GM21825 (cell line): ENCODE data around the gene RUSC1.
A peak's percentile ranks its signal among the peaks of the same experiment; 100 is the strongest.
"Not testable (repeated sequence)": the region's sequence is repeated elsewhere in the genome, so short reads cannot be mapped to it uniquely, and the experiment has no call there.

ENCODE experiments used
- ATAC-seq: cut with Tn5 transposase; IDR thresholded peaks from one replicate; pipeline ENCODE4 v1.9.1; 2021; ENCODE audit warnings: mild to moderate bottlenecking, moderate library complexity; ENCODE audit not compliant: unreplicated experiment

Gene RUSC1, protein sequence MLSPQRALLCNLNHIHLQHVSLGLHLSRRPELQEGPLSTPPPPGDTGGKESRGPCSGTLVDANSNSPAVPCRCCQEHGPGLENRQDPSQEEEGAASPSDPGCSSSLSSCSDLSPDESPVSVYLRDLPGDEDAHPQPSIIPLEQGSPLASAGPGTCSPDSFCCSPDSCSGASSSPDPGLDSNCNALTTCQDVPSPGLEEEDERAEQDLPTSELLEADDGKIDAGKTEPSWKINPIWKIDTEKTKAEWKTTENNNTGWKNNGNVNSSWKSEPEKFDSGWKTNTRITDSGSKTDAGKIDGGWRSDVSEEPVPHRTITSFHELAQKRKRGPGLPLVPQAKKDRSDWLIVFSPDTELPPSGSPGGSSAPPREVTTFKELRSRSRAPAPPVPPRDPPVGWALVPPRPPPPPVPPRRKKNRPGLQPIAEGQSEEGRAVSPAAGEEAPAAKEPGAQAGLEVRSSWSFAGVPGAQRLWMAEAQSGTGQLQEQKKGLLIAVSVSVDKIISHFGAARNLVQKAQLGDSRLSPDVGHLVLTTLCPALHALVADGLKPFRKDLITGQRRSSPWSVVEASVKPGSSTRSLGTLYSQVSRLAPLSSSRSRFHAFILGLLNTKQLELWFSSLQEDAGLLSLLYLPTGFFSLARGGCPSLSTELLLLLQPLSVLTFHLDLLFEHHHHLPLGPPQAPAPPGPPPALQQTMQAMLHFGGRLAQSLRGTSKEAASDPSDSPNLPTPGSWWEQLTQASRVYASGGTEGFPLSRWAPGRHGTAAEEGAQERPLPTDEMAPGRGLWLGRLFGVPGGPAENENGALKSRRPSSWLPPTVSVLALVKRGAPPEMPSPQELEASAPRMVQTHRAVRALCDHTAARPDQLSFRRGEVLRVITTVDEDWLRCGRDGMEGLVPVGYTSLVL

DNA sequence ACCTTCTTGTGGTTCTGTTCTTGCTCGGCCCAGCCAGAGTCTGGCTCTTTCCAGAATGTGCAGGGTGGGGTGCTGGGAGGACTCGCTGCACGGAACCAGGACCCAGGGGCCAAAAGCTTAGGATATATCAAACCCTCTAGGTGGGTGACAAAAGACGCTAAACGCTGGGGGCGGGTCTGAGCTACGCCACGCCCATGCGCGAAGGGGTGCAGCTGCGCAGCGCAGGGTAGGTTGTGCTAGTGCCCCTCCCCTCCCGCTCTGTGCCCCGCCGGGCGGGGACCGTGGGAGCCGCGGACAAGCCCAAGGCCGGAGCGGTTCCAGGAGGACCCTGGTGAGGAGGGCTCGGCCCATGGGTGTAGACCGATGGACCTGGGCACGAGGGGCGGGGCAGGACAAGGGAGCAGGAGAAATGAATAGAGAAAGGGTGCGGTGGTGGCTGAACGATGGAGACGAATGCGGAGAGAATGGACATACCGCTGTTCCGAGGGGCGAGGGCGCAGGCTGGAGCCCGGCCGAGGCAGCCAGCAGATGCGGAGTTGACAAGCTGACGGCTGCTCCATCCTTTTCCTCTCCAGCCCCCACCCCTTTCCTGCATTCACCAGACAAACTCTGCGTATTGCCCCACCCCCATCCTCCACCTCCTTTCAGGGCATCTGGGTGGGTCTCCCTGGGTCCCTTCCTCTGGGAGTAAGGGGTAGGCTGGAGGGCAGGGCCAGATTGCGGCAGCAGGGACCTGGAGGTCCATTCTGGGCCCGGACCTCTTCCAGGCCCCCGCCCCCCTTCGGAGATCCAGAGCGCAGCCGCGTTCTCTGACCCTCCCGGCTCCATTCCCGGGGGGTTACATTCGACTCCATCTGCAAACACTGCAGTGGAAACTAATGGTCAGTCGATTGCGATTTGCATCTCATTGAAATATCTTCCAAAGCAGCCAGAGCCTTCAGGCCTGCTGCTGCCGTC lies at the start of gene RUSC1:
Gene RUSC1, plus strand, starts transcription at position 234 of the 957 bp plus-strand sequence. CDS start 880 bp downstream, outside the sequence.
- no peak for ATAC-seq

DNA sequence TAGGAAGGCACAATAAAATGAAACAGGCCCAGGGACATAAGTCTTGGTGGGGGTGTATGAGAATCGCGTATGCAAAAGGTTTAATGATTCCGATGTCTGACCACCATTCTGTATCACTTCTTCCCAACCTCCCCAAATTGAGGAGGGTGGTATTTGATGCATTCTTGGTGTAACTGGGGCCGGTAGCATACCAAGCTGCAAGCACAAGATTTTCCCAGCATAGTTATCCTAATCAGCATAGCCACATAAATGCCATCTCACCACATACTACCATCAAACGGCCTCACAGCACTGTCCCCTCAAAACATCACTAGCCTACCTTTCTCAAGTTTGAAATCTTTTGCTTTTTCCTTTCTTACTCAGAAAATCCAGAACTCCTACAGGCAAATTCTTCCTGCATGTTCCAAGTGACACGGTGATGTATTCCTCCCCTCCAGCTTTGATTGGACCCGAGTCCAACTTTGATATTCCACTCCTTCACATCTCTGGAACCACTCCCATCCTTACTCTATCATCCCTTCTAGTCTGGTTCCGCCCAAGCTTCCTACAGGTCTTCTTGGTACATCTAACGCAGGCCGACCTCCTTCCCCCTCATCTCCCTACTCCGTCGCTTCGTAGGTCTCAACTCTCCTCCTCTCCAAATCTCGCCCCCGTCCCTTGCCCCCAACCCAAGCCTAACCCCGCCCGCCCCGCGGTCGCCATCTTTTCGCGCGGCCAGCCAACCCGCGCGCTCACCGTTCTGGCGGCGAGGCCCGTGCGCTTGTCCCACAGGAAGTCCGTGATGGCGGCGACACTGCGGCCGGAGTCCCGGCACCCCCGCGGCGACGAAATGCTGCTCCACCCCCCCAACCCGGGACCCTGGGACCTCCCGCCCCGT lies 48.0 kb upstream of the RUSC1 start:
- ATAC-seq: peak; percentile 24

DNA sequence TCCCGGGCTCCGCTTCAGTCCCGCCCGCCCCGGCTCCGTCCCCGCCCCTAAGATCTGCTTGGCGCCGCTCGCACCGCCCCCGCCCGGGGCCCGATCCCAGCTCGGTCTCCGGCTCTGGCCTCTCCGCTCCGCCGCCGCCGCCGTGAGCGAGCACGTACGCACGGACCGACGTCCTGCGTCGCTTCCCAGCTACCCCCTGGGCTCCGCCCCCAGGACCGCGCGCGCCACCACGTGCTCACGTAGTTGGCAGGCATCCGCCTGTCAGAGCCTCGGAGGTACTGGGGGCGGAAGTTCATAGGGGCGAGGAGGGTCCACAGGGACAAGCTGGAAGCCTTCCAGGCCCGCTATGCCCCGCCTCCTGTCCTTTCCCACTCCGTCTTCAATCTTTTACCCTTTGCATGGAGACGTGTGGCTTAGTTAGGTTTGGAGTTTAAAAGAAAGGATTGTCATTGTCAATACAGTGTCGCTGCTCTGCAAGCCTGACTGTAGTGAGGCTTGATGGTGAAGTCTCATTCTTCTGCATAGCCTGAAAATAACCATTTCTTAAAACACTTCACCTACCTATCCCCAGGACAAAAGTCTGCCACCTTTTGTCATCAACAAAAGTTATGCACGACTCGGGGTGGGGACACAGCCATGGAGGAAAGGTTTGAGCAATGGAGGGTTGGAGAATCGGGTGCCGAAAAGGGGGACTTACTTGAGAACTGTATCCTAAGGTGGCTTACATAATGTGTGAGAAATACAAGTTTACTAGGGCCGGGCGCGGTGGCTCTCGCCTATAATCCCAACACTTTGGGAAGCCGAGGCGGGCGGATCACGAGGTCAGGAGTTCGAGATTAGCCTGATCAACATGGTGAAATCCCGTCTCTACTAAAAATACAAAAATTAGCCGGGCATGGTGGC lies 47.1 kb upstream of the RUSC1 start, which contains the start of gene CLK2:
Gene CLK2, minus strand, starts transcription at position 162 of the 903 bp plus-strand sequence. CDS start 2,527 bp downstream, outside the sequence.
- ATAC-seq: peak; percentile 79

DNA sequence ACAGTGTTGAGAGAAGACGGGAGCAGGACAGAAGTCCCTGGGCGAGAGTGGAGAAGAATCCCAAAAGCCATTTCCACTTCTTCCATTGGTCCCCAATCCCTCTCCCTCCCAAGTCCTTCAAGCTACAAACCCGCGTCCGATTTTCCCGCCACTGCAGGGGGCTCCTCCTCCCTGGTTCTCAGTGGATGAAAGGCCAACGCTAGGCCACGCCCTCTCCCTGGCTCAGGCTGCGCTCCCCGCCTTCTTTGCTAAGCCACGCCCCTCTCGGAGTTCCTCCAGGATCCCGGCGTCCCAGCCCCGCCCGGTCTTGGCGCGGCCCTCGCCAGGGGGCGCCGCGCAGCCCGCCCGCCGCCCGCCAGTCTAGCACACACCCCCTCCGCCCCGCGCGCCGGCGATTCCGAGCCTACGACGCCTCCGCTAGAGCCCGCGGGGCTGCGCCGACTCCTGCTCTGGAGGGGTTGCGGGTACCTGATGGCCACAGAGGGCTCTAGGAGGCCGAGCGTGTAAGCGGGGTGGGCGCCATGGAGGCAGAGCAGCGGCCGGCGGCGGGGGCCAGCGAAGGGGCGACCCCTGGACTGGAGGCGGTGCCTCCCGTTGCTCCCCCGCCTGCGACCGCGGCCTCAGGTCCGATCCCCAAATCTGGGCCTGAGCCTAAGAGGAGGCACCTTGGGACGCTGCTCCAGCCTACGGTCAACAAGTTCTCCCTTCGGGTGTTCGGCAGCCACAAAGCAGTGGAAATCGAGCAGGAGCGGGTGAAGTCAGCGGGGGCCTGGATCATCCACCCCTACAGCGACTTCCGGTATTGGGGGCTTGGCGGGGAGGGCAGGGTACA lies 43.4 kb upstream of the RUSC1 start, which contains the start of gene HCN3:
Gene HCN3, plus strand, starts transcription at position 394 of the 832 bp plus-strand sequence. Its CDS starts 128 bp downstream, at position 522.
- ATAC-seq: peak; percentile 70

DNA sequence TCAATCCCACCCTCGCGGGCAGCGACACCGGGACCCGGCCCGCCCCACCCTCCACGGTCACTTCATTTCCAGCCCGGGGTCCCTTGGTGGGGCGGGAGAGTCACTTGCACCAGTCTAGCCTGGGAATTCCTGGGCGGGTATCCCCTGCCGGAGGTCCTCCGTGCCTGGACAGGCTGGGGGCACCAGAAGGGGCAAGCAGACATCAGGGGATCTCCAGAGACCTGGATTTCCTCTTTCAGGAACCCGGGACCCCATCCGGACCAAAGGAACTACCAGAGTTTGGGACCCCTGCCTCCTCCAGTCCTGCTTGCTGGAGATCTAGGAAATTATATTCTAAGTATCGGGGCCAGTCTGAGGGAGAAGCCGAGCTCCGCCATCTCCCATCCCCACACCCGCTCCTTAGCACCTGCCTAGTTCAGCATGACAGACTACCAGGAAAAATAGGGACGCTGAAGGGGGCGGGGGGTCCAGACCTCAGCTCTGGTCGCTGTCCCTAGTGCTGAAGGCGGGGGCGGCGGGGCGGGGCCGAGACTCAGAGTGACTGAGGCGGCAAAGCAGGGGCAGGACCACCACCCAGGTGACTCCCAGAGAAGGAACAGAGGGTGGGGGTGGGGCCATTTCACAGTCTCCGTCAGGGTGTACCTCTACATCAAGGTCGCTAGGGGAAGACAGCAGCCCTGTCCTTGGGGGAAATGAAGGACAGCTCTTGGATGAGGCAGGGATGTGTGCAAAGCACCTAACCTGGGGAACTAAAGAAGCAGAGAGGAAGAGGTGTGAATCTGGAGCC lies 42.6 kb upstream of the RUSC1 start:
- no peak for ATAC-seq

DNA sequence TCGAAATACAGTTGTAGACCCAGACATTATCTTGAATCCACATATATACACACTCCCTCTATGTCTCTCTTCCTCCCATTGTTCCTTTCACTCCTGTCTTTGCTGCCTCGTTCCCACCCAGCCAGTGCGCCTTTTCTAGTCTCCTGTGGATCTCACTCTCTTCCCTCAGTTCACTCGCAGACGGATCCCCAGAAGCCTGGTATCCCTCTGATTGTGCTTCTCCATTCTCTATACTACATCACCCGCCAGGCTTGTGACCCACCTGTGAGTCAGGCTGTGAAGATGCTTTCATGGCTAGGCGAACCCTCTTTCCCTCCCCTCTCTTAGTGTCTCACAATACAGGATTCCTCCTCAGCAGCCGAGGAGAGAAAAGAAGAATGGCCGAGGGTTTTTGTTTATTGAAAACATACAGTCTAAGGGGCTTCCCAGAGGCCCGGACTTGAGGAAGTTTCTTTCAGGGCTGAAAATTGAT lies 42.0 kb upstream of the RUSC1 start:
- no peak for ATAC-seq

DNA sequence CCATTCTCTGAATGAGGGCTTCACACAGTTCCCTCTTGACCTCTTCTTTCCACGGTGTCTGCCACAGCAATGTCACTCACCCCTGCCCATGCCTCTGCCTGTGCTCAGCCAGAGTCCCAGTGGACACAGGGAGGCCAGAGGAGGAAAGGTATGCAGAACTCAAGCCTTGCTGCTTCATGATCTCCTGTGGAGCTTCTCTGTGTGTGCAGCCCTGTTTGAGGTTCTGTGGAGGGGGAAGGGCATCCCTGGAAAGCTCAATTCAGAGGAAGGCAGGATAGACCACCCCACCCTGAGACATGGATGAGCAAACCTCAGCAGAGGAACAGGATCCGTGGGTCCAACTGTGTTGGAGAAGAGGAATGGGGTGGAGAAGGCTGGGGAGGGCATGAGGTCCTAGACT lies 41.4 kb upstream of the RUSC1 start:
- ATAC-seq: no peak

DNA sequence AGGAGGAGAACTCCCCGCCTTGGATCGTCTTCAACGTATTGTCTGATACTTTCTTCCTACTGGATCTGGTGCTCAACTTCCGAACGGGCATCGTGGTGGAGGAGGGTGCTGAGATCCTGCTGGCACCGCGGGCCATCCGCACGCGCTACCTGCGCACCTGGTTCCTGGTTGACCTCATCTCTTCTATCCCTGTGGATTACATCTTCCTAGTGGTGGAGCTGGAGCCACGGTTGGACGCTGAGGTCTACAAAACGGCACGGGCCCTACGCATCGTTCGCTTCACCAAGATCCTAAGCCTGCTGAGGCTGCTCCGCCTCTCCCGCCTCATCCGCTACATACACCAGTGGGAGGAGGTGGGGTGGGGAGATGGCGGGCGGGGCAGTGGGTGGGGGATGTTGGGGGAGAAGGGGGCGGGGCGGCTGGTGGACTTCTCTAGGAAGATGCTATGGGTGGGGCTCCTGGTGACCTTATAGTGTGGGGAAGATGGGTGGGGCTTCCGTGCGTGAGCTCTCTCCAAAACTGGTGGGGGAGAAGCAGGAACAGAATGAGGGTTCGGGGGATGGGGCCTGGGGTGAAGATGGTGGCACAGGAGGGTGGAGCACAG lies 38.1 kb upstream of the RUSC1 start:
- ATAC-seq: no peak

DNA sequence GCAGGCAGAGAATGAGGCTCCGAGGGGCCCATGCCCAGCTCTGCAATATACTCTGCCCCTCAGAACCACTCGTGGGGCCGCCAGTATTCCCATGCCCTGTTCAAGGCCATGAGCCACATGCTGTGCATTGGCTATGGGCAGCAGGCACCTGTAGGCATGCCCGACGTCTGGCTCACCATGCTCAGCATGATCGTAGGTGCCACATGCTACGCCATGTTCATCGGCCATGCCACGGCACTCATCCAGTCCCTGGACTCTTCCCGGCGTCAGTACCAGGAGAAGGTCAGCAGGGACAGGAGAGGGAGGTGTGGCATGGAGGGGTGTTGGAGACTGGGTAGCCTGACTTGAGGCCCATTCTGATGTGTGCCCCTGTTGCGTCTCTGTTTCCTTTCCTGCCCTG lies 36.2 kb upstream of the RUSC1 start:
- no peak for ATAC-seq

DNA sequence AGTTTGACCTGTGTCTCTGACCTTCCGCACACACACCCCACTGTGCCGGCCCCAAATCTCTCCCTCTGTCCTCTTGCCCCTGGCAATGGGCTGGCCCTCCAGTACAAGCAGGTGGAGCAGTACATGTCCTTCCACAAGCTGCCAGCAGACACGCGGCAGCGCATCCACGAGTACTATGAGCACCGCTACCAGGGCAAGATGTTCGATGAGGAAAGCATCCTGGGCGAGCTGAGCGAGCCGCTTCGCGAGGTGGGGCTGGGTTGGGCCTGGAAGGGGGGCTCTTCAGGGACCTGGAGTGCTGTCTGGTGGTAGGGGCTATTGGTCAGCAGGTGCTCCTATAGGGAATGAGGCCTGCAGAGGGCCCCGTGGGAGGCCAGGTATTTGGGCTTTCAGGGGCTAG lies 35.6 kb upstream of the RUSC1 start:
- ATAC-seq: no peak

DNA sequence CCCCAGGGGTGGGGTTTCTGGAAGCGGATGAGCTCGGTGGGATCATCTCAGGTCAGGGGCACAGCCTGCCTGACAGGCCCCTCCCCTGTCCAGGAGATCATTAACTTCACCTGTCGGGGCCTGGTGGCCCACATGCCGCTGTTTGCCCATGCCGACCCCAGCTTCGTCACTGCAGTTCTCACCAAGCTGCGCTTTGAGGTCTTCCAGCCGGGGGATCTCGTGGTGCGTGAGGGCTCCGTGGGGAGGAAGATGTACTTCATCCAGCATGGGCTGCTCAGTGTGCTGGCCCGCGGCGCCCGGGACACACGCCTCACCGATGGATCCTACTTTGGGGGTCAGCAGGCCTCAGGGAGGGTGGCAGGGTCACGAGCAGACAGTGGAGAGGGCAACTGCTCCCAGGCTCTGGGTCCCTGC lies 35.1 kb upstream of the RUSC1 start:
- no peak for ATAC-seq

DNA sequence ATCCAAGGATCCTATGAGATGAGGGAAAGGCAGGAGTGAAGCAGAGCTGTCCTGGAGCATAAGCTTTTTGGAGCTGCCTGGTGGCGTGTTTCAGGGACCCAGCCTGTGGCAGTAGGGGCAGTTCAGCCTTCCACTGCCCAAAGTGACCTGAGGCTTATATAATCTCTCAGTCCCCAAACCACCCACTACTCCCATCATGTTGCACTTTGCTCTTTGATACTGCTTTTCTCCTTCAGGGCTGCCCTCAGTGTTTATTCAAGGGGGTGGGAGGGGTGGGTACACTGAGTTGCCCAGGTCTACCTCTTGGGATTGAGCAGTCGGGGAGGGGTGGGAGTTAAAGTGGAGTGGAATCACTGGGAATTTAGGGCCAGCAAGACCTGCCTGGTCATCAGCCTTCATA lies 34.1 kb upstream of the RUSC1 start:
- ATAC-seq: no peak

DNA sequence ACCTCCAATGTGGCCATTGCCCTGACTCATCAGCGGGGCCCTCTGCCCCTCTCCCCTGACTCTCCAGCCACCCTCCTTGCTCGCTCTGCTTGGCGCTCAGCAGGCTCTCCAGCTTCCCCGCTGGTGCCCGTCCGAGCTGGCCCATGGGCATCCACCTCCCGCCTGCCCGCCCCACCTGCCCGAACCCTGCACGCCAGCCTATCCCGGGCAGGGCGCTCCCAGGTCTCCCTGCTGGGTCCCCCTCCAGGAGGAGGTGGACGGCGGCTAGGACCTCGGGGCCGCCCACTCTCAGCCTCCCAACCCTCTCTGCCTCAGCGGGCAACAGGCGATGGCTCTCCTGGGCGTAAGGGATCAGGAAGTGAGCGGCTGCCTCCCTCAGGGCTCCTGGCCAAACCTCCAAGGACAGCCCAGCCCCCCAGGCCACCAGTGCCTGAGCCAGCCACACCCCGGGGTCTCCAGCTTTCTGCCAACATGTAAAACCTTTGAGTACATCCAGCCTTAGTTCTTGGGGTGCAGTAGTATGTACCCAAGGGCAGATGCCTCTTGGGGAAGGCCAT lies 32.6 kb upstream of the RUSC1 start:
- ATAC-seq: no peak

DNA sequence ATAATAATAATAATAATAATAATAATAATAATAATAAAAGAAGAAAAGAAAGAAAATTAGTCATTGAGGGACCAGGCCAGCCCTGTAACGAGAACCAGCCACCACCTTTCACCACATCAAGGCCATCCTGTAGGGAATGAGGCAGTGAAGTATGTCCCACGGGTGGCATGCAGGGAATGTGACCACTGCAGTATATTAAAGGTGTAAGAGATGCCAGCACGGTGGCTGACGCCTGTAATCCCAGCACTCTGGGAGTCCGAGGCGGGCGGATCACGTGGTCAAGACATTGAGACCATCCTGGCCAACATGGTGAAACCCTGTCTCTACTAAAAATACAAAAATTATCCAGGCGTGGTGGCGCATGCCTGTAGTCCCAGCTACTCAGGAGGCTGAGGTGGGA lies 29.7 kb upstream of the RUSC1 start:
- not testable (repeated sequence) for ATAC-seq

DNA sequence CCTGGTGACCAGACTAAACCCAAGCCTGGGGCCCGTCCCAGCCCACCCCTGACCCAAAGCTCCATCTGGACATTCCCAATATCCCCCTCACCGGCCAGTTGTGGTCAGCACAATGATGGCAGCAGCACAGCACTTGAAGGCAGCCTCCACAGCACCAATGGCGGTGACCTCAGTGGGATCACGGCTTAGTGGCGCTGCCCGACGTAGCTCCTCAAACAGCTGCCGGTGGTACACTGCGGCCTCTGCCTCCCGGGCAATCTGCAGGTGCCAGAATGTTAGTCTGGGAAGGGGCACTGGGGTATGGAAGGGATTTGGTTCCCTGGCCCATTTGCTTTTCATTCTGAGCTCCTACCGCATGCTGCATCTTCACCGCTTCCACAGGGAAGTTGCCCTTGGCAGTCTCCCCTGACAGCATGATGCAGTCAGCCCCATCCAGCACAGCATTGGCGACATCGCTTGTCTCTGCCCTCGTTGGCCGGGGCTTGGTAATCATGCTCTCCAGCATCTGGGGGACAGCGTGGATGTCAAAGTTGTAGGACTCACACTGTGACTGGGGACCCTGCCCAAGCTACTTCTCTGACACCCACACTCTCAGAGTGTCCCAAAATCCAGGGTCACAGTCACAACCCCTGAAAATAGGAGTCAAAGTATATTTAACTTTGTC lies 27.5 kb upstream of the RUSC1 start:
- no peak for ATAC-seq
